ENCODE data around the gene PCDH9.

PCDH9 gene

GRCh38 chr13:67229481-67230403 is at the start of gene PCDH9:
Gene PCDH9 (minus strand): TSS chr13:67230336. CDS start chr13:67228440, 1,896 bp downstream.
- H3K27ac Mint-ChIP-seq: peak within 1 kb of the TSS in 1 of 2 donors; percentile 76
- DNase-seq (peak in 1 of 2 donors; percentile 4), ATAC-seq (peak; percentile 1)
- H3K27me3 Mint-ChIP-seq: peaks cover 7% of the 10 kb centered on the region
- no peak within 1 kb of the TSS for H3K4me3 Mint-ChIP-seq
- peaks cover 10% of the 10 kb centered on the region for H3K4me1 Mint-ChIP-seq
- H3K9me3 Mint-ChIP-seq: no peaks in the 10 kb centered on the region

- no peak overlapping the region for H3K4me3 Mint-ChIP-seq
- H3K4me1 Mint-ChIP-seq: no peaks in the 10 kb centered on the region
- DNase-seq (no peak), ATAC-seq (no peak)
- peaks cover 12% of the 10 kb centered on the region for H3K27me3 Mint-ChIP-seq
- H3K27ac Mint-ChIP-seq: no peak overlapping the region
- peaks cover 0 to 5% of the 10 kb centered on the region in 2 donors for H3K9me3 Mint-ChIP-seq
Measured at GRCh38 chr13:67278235-67278634, 48.1 kb upstream of the PCDH9 start.

- H3K27me3 Mint-ChIP-seq: peaks cover 12% of the 10 kb centered on the region
- H3K4me1 Mint-ChIP-seq: no peaks in the 10 kb centered on the region
- no peak overlapping the region for H3K4me3 Mint-ChIP-seq
- ATAC-seq (no peak), DNase-seq (no peak)
- no peak overlapping the region for H3K27ac Mint-ChIP-seq
- peaks cover 0 to 5% of the 10 kb centered on the region in 2 donors for H3K9me3 Mint-ChIP-seq
Measured at GRCh38 chr13:67277581-67277980, 47.4 kb upstream of the PCDH9 start.

- H3K9me3 Mint-ChIP-seq: peaks cover 0 to 5% of the 10 kb centered on the region in 2 donors
- no peaks in the 10 kb centered on the region for H3K4me1 Mint-ChIP-seq
- H3K4me3 Mint-ChIP-seq: no peak overlapping the region
- DNase-seq (no peak), ATAC-seq (no peak)
- H3K27me3 Mint-ChIP-seq: peaks cover 12% of the 10 kb centered on the region
- H3K27ac Mint-ChIP-seq: no peak overlapping the region
Measured at GRCh38 chr13:67275351-67275960, 45.3 kb upstream of the PCDH9 start.

- no peaks in the 10 kb centered on the region for H3K4me1 Mint-ChIP-seq
- no peak overlapping the region for H3K4me3 Mint-ChIP-seq
- peaks cover 0 to 5% of the 10 kb centered on the region in 2 donors for H3K9me3 Mint-ChIP-seq
- peaks cover 12% of the 10 kb centered on the region for H3K27me3 Mint-ChIP-seq
- no peak overlapping the region for H3K27ac Mint-ChIP-seq
- no peak for DNase-seq
- no peak for ATAC-seq
Measured at GRCh38 chr13:67273001-67273400, 42.9 kb upstream of the PCDH9 start.

- no peak overlapping the region for H3K27ac Mint-ChIP-seq
- no peaks in the 10 kb centered on the region for H3K4me1 Mint-ChIP-seq
- H3K27me3 Mint-ChIP-seq: no peaks in the 10 kb centered on the region
- H3K9me3 Mint-ChIP-seq: no peaks in the 10 kb centered on the region
- ATAC-seq (no peak), DNase-seq (no peak)
- no peak overlapping the region for H3K4me3 Mint-ChIP-seq
Measured at GRCh38 chr13:67267136-67267535, 37.0 kb upstream of the PCDH9 start.

GRCh38 chr13:67259208-67259607 is 29.1 kb upstream of the PCDH9 start:
- no peaks in the 10 kb centered on the region for H3K4me1 Mint-ChIP-seq

GRCh38 chr13:67258482-67258881 is 28.3 kb upstream of the PCDH9 start:
- DNase-seq (no peak), ATAC-seq (no peak)
- Mint-ChIP-seq H3K4me1 (no peaks in the 10 kb centered on the region), H3K9me3 (no peaks in the 10 kb centered on the region), H3K4me3 (no peak overlapping the region), H3K27me3 (no peaks in the 10 kb centered on the region), H3K27ac (no peak overlapping the region)

More at GRCh38 chr13:67259208-67259607, 29.1 kb upstream of the PCDH9 start:
- Mint-ChIP-seq H3K9me3 (no peaks in the 10 kb centered on the region), H3K27me3 (no peaks in the 10 kb centered on the region), H3K27ac (no peak overlapping the region), H3K4me3 (no peak overlapping the region)
- ATAC-seq (no peak), DNase-seq (no peak)

- no peak for ATAC-seq
- Mint-ChIP-seq H3K27me3 (no peaks in the 10 kb centered on the region), H3K4me3 (no peak overlapping the region)
Measured at GRCh38 chr13:67238861-67239260, 8.7 kb upstream of the PCDH9 start.

GRCh38 chr13:67238277-67238859 is 8.2 kb upstream of the PCDH9 start:
- DNase-seq: no peak
- no peak overlapping the region for H3K27ac Mint-ChIP-seq
- H3K4me1 Mint-ChIP-seq: no peaks in the 10 kb centered on the region
- H3K27me3 Mint-ChIP-seq: no peaks in the 10 kb centered on the region
- H3K9me3 Mint-ChIP-seq: no peaks in the 10 kb centered on the region
- no peak for ATAC-seq
- no peak overlapping the region for H3K4me3 Mint-ChIP-seq

More at GRCh38 chr13:67238861-67239260, 8.7 kb upstream of the PCDH9 start:
- Mint-ChIP-seq H3K9me3 (no peaks in the 10 kb centered on the region), H3K4me1 (no peaks in the 10 kb centered on the region), H3K27ac (no peak overlapping the region)
- no peak for DNase-seq

- H3K9me3 Mint-ChIP-seq: no peaks in the 10 kb centered on the region
Measured at GRCh38 chr13:67235265-67235664, 5.1 kb upstream of the PCDH9 start.

GRCh38 chr13:67232384-67232783 is 2.2 kb upstream of the PCDH9 start:
- no peak overlapping the region for H3K4me3 Mint-ChIP-seq

More at GRCh38 chr13:67235265-67235664, 5.1 kb upstream of the PCDH9 start:
- Mint-ChIP-seq H3K27me3 (peaks cover 7% of the 10 kb centered on the region), H3K4me3 (no peak overlapping the region), H3K4me1 (peaks cover 10% of the 10 kb centered on the region), H3K27ac (no peak overlapping the region)
- no peak for ATAC-seq
- no peak for DNase-seq

GRCh38 chr13:67231289-67232000 is 1.3 kb upstream of the PCDH9 start:
- peaks cover 7% of the 10 kb centered on the region for H3K27me3 Mint-ChIP-seq
- H3K27ac Mint-ChIP-seq: no peak overlapping the region
- no peak overlapping the region for H3K4me3 Mint-ChIP-seq
- H3K4me1 Mint-ChIP-seq: peaks cover 10% of the 10 kb centered on the region
- no peak for DNase-seq
- no peak for ATAC-seq
- no peaks in the 10 kb centered on the region for H3K9me3 Mint-ChIP-seq

More at GRCh38 chr13:67232384-67232783, 2.2 kb upstream of the PCDH9 start:
- H3K27me3 Mint-ChIP-seq: peaks cover 7% of the 10 kb centered on the region
- ATAC-seq (no peak), DNase-seq (no peak)
- peaks cover 10% of the 10 kb centered on the region for H3K4me1 Mint-ChIP-seq
- H3K27ac Mint-ChIP-seq: no peak overlapping the region
- H3K9me3 Mint-ChIP-seq: no peaks in the 10 kb centered on the region

GRCh38 chr13:67230404-67231288 is 510 bp upstream of the PCDH9 start:
- ATAC-seq (peak; percentile 96), DNase-seq (peak; percentile 89 to 90)
- H3K4me1 Mint-ChIP-seq: peaks cover 10% of the 10 kb centered on the region
- peaks cover 7% of the 10 kb centered on the region for H3K27me3 Mint-ChIP-seq
- H3K9me3 Mint-ChIP-seq: no peaks in the 10 kb centered on the region
- peak overlapping the region in 1 of 2 donors; percentile 76 for H3K27ac Mint-ChIP-seq
- no peak overlapping the region for H3K4me3 Mint-ChIP-seq
